Hepatic stellate cell (primary cell): ENCODE data around the gene PRELID3B.

Experiments
- DNase-seq: peaks from one replicate; pipeline ENCODE4 v3.0.0; 2011; ENCODE audit warnings: low spot score

PRELID3B gene

DNA sequence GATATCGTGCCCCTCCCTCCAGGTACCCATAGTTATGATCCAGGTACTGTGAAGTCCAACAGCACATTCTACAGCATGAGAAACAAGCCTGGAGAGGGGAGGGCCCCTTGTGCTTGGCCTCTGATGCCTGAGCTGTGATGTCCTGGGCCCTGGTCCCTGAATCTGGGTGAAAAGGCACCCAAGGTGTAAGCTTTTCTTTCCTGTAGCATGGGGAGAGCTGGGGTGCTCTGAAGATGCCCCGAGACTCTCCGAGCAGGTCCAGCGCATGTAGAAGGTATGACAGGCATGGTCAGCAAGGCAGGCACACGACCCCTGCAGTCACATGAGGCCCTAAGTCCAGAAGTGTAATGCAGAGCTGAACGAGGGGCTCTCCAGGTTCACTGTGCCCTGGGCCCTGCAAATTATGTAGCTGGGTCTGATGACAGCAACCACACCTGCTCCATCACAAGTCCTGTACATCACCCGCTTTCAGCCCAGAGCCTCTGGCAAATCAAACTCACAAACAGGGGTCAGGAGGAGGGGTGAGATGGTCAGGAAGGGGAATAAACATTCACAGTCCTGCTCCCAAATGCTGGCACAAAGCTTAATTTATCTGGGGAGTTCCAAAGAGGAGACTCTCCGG lies 33.8 kb downstream of the PRELID3B start:
- no peak for DNase-seq

DNA sequence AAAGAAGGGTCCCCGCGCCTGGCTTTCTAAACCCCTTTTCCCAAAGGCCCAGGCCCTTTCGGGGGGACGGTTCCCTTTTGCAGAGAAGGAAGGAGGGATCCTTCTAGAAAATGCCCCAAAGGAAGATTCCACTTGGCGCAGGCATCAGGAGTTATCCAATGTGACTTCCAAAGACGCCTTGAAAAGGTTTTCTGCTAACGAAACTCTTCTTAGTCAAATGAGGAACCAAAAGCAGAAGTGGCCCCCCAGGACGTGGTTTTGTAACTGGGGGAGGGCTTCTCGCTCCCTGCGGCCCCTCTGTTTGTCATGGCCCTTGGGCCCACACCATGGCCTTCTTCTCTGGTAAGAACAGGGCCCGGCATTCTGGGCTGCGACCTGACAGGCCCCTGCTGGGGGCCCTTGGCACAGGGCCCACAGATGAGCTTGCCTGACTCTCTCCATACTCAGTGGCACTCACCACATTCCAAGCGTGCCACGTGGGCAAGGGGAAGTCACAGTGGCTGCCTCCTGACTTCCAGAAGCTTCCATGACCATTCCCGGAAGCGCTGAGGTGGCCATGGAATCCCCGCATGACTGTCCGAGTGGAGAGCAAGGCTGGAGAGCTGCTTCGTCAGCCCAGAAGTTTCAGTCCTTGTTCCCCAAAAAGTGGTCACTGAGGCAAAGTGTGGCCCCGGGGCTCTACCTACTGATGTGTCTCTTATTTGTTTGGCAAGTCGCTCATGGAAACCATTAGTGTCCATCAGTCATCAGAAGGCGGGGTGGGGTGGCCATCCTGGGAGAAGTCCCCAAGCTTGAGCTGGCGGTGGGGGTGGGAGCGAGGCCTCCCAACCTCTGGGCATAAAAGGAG lies 34.7 kb downstream of the PRELID3B start:
- DNase-seq: no peak

DNA sequence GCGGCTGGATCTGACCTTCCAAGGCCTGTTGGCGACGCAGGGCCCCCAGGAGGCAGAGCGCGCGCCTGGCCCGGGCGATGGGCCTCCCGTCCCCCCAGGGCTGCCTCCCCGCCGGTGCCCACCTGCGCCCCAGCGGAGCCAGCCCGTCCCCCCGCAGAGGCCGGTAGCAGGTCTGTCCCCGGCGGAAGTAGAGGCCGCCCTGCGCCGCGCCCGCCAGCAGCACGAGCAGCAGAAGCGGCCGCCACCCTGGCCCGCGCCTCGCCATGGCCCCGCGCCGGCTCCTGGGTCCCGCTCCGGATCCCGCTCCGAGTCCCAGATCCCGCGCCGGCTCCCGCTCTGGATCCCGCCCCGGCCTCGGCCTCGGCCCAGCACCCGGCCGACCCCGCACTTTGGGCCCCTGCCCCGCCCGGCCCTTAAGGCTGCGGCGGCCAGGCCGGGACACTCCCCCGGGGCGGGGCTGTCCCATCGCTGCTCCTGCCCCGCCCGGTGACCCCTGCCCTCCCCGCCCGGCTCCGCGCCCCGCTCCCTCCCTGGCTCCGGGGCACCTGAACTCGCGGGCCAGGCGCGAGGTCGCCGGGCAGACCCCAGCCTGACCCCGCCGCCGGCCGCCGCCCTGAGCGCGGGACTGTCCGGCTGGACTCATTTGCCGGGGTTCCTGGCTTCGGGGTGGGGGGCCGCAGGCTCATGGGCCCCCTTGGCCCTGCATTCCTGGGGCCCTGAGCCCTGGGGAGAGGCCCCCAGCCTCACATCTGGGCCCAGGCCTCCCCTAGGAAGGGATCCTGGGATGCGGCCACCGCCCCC lies 35.5 kb downstream of the PRELID3B start, which contains the start of gene CTSZ:
TSS of gene CTSZ (minus strand) at position 391 of the 801 bp plus-strand sequence. CDS start at position 265, 126 bp downstream.
- DNase-seq: peak; percentile 80

DNA sequence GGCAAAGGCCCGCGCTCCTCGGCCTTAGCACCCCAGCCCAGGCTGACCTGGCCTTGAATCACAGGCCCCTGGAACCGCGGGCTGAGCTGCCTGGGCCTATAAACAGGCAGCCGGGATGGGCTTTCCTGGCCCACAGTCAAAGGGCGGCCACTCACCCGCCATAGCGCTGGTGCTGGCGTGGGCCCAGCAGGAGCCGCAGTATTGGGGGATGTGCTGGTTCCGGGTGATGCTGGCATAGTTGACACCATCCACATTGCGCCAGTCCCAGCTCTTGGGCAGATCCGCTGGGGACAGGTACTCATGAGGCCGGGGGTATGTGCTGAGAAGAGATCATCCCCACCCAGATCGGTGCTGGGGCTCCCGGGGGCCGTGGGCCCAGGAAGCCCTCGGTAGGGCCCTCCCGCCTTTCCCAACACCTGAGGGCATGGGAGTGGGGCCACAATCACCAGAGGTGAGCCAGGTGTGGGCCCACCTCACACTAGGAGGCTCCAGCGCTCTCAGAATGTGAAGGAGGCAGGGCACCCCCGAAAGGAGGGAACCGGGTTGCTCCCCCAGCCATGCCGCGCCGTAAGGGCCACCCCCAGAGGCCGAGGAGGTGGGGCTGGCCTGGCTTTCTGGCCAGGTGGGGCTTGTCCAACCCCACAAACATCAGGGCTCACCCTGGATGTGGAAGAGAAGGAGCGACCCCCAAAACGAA lies 36.3 kb downstream of the PRELID3B start:
- peak; percentile 75 for DNase-seq

DNA sequence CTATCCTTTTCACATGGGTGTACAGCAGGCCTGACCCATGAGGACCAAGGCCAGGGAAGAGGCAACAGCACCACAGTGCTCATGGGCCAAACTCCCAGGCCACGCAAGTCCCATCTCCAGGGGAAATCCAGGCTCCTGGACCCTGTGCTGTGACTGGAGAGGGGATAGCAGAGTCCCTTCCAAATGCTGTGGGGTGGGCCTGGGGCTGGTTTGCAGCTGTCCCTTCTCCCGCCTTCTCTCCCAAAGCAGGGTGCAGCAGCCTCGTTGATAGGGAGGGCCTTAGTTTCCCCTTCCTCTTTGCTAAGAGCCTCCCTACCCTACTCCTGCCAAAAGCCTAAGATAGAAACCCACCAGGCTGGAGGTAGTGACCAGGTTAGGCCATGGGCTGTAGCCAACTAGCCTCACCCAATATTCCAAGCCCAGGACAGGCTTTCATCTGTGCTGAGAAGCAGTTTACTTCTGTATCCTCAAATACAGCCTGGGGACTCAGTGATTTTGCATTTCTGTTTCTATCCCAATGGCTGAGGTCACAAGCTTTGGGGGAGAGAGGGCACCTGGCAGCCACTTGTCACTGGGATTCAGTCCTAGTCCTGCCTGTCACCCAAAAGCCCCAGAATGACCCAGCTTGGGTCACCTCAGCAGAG lies 36.9 kb downstream of the PRELID3B start:
- no peak for DNase-seq

DNA sequence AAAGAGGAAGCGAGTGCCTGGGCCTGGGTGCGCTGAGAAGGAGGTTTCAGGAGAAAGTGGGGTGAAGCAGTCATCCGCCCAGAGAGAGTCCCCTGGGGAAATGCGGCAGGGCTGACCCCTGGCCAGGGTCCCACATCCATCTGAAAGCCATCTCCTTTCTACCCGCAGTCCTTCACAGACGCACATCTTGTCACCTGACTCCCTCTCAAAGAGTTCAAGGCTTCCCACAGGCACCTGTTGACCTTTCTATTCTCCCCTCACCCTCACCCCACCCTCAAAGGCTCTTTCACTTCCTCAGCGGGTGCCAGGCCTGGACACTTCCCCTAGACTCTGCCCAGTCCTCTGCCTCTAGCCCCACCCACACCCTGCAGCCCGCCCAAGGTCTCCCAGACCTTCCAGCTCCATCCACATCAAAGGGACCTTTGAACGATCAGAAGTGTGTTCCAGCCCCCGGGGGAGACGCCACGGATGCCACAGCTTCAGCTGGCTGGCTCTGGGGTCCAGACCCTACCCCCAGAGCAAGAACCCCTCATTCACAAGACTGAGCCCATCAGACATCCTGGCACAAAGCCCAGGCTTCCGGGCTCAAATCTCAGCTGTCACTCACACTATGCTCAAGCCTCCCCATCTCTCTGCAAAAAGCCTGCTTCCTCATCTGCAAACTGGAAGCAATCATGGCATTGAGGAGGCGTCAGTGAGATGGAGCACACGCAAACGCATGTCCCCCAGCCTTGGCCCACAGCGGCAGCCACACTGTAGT lies 37.6 kb downstream of the PRELID3B start:
- DNase-seq: no peak

DNA sequence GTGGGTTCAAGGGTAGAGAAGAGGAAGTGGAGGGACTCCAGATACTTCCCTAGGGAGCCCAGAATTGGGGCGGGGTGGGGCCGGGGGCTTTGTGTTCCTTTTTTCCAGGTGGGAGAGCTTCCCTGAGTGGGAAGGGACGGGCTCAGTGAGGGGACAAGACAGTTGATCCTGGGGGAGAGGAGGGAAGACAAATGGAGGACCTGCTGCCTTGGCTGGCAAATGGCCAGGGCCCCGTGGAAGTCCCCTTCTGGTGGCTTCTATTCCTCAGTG lies 38.2 kb downstream of the PRELID3B start:
- no peak for DNase-seq

DNA sequence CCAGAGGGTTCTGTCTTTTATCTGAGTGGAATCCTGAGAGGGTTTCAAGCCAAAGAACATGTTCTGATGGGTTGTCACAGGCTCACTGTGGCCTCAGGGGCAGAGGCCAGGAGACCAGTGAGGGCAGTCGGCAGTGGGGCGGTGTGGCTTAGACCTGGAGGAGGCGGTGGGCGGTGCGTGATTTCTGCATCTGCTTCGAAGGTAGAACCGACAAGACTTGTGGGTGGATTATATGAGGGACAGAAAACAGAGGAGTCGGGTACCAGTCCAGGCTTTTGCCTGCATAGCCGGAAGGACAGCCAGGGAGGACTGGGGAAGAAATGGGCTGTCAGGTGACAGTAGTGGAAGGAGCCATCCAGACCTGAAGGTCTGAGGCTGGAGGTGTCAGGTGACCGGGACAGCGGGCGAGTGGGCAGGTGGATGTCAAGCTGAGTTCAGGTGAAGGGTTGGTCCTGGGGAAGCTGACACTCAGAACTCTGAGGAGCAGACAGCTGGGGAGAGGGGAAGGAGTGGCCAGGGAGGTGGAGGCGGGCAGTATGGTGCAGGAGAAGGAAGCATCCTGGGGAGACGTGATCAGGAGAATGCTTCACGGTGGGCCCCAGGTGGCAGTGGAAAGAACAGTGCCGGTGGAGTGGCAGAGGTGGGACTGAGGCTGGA lies 38.6 kb downstream of the PRELID3B start:
- no peak for DNase-seq

DNA sequence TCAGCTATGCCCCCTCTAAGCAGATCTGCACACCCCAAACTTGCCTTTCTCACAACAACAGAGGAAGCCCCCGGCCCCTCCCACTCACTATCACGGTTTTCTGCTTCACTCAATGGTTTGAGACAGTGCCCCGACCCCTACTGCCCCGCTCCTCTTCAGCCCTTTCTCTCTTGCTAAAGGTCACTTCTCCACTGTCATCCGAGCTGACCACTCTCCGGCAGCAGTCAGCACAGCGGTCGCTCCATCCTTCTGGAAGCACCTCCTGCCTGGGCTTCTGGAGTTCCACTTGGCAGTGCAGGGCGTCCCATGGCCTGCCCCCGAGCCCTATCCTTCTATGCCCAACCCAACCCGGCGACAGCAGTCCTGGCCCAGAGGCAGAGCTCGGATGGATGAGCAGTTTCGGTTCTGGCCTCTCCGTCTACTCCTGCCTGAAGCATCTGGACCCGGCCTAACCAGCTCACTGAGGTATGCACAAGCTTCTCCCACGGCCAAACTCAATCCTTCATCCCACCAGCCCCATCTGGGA lies 39.6 kb downstream of the PRELID3B start:
- no peak for DNase-seq

DNA sequence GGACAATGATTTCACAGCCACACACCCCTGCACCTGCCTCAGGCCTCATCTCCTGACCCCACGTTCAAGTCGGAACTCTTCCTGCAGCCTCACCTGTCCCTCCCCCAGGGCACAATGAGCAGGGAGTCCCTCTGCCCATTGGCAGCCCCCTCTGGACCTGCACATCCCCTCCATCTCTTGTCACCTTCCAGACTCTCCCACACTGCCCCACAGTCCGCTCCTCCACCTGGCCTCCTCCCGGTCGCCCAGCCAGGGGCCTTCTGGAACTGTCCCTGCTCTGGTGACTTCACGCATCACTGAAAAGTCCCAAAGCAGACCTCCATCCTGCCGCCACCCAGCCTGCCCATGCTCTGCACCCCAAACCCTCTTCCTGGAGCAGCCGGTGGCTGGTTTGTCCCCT lies 40.2 kb downstream of the PRELID3B start:
- no peak for DNase-seq

DNA sequence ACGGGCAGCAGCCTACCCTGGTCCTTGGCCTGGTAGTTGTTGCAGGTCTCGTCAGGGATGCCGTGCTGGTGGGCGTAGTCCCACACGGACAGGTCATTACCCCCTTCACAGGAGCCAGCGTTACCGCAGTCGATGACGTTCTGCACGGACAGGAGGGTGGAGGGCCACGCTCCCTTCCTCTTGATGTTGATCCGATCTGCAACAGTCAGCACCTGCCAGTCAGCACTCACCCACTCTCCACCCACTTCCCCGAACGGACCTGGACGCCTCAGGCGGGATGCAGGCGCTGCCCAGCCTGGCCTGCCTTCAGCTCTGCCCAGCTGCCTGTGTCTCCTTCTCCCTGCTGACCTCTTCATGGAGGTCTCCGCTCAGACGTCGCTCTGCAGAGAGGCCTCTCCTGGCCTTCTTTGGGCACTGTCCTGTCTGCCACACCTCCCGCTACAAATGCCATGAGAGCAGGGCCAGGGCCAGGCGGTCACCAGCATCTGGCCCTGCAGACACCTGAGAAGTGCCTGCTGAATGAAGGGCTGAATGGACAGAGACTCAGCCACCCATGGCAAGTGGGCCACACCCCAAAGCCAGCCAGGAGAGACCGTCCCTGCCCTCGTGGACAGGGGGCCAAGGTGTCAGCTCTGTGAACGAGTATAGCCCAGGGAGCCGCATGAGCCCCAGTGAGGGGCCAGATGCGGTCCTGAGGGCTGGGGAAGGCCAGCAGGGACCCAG lies 41.0 kb downstream of the PRELID3B start:
- DNase-seq: no peak

DNA sequence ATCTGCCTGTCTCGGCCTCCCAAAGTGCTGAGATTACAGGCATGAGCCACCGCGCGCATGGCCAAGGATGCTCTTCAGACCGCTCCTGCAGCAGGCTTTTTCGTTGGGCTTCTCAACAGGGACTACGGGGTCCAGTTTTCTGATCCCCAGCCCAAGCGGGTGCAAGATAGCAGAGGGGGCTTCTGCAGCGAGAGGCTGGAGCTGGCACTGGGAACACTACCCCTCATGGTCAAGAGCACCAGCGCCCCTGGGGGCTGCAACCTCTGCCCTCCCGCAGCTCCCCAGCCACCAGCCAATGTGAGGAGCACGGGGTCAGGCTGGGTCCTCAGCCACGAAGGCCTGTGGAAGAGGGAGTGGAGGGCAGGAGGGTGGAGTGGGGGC lies 41.5 kb downstream of the PRELID3B start:
- no peak for DNase-seq

DNA sequence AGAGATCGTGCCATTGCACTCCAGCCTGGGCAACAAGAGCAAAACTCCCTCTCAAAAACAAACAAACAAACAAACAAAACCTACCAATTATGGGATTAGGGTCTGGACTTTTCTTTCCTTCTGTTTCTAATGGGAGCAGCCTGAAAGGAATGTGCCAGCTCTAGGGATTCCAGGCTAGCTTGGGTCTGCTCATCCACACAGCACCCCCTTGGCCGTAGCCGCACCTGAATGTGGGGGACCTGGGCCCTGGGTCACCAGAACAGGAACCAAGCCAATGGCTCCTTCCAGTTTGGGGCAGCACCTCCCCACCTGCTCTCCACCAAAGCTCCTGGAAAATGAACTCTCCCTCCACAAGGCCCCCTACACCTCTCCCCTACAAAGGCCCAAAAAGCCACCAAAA lies 42.3 kb downstream of the PRELID3B start:
- DNase-seq: no peak

DNA sequence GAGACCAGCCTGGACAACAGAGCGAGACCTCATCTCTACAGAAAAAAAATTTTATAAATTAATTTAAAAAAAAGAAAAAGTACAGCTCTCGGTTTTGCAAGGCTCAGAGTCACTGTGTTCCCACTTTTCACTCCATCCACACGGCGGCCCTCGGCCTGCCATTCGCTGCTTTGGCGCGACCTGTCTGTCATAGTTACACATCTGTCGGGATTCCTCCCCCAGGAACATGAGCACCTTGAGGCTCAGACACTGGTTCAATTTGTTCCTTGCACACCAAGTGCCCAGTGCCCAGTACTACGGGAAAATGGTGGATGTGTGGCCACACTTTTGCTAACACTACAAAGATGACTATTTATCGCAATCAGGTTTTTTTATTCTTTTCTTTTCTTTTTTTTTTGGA lies 43.9 kb downstream of the PRELID3B start:
- no peak for DNase-seq

DNA sequence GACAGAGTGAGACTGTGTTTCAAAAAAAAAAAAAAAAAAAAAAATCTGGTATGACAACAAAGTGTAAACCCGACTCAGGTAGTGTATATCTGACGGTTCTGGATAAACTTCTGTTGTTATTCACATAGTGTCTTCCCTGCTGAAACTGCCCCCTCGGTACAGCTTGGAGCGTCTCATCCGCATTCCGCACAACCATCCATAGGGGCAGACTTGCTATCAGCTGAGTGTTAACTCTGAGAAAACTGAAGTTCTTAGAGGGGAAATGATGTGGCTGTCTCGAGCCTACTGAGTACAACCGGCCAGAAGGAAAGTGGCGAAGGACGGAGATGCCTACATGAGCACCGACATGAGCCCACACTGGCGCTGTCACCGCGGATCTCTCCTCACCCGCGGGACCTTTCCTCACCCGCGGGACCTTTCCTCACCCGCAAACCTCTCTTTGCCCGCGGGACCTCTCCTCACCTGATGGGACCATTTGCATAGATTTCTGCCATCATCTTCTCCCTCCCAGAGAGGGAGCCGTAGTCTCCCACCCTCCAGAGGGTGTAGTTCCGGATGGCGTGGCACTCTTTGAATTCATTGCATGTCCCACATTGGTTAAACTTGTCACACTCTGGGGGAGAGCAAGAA lies 45.3 kb downstream of the PRELID3B start:
- DNase-seq: no peak

DNA sequence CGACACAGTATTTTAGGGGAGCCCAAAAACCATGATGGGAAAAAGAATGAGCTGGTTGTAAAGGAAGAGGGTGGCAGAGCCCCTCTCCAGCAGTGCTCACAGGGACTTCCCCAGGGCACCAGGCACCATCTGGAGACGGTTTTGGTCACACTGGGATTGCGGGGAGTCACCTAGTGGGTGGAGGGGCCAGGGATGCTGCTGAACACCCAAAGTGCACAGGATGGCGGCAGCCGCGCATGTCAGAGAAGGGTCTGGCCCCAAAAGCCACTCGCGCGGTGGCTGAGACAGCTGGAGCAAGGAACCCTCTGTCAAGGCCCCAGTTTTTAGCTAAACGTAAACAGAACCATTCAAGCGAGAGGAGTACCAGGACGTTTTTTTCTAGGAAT lies 46.4 kb downstream of the PRELID3B start:
- no peak for DNase-seq

DNA sequence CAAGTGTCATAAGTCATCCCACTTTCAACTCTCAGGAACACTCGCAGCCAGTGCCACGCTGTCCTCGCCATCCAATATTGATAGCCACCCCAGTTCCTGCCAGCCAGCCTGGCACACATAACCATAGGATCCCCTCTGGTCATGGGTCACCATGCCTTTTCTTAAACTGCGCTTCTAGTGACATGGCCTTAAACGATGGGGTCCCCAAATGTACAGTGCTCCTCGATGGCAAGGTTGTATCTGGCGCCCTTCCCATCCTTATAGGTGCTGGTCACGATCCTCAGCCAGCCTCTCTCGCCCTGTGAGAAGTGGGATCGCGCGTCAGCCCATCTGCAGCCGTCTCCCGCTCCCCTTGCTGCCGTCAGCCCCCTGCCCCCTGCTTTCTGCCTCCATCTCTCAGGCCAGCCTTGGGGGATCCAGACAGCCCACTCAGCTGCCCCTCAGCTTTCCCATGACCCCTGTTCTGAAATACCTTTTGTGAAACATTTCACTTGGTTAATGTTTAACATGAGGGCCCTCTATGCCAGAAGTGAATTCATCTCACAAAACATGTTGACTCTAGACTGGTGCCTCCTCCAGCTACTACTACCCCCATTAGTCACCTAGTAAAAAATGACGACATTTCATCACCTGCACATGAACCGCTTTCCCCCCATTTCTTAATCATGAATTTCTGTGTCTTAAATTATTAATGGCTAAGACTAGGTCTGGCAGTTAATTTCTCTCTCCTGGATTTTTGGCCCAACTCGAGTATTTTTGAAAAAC lies 46.9 kb downstream of the PRELID3B start:
- no peak for DNase-seq

DNA sequence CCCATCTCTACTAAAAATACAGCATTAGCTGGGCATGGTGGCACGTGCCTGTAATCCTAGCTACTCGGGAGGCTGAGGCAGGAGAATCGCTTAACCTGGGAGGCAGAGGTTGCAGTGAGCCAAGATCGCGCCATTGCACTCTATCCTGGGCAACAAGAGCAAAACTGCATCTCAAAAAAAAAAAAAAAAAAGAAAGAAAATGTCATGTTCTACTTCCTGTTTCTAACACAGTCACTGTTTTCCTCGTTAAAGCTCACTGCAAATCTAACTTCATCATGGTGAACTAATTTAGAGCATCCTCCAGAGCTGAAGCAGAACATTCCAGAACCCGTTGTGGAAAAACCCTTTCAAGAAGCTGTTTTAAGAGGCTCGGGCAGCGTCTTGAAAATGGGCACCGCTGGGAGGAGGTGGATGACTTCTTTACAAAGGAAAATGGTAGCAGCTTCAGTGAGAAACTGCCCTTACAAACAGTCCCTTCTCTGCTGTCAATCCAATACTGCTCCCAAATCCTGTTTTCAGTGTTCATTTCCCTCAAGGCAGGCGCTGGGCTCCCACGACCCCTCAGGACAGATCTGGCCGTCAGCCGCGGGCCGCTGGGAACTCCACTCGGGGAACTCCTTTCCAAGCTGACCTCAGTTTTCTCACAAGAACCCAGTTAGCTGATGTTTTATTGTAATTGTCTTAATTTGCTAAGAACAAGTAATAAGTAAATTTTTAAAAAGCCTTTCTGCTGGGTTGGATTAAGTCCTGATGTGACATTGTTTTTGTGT lies 48.0 kb downstream of the PRELID3B start:
- no peak for DNase-seq
